ENCODE results near the gene FYN. TPM values are rescaled to one million over a fixed set of nuclear protein-coding genes. Genes with fewer than 3 reads are reported as not detected.

FYN gene
- total and polyA plus RNA-seq, 9 of the 15 experiments (the other 6 are each of a cell fraction or from before 2014, with no cell fraction given): 2.9 to 22.1 (median 11.4) TPM

GRCh38 chr6:111803371-111803770 is 69.9 kb downstream of the FYN start (continued):
- no peak for TF ChIP-seq PBX2 (CRISPR knock-in tag; IDR thresholded peaks at IDR 0.05; ENCODE audit: low read depth)
- no peak for TF ChIP-seq PBX2 (tag; conservative IDR thresholded peaks at IDR 0.05; ENCODE audit: low read depth)
- TF ChIP-seq MECOM (CRISPR knock-in tag; IDR thresholded peaks at IDR 0.05): no peak
- no peak for TF ChIP-seq IRF9 (tag; IDR thresholded peaks at IDR 0.05)
- TF ChIP-seq USF2 (CRISPR knock-in tag; IDR thresholded peaks at IDR 0.05): no peak
- no peak for TF ChIP-seq FOXJ2 (tag; IDR thresholded peaks at IDR 0.05)

All from K562 (cell line).